ENCODE results near the gene ZNF236.

- TF ChIP-seq CTCF (IDR thresholded peaks at IDR 0.05; ENCODE audit: low read depth, low read length, missing input control) (no peak), REST (IDR thresholded peaks at IDR 0.05) (no peak), YY1 (IDR thresholded peaks at IDR 0.05) (no peak), ATF3 (IDR thresholded peaks at IDR 0.05) (no peak)
Measured at GRCh38 chr18:77012120-77012519, 189.8 kb downstream of the ZNF236 start.

Measured in liver (tissue), 3 donors.